RWPE2 (cell line): ENCODE results near the gene C8B.

Experiments
- ATAC-seq: fragments of 200-7000 bp; cut with Tn5 transposase; 3 replicates; pipeline ENCODE4 v1.9.1; 2021; ENCODE audit warnings: low read depth
- DNase-seq: peaks from one replicate; pipeline ENCODE4 v3.0.0-alpha.2; 2020; ENCODE audit warnings: low spot score
- H3K27ac ChIP-seq: fragments of 450-650 bp; 2 replicates; pipeline ENCODE4 v1.5.1; 2017; ENCODE audit warnings: mild to moderate bottlenecking; ENCODE audit not compliant: poor library complexity, severe bottlenecking
- H3K27me3 ChIP-seq: fragments of 250-450 bp; sonication (Bioruptor Pico); 2 replicates; pipeline ENCODE4 v1.5.1; 2021; ENCODE audit warnings: mild to moderate bottlenecking, moderate library complexity; ENCODE audit not compliant: insufficient read depth, poor library complexity, severe bottlenecking
- H3K36me3 ChIP-seq: fragments of 250-450 bp; sonication (Bioruptor Pico); 2 replicates; pipeline ENCODE4 v1.5.1; 2020; ENCODE audit warnings: low read depth, mild to moderate bottlenecking, moderate library complexity
- H3K4me1 ChIP-seq: fragments of 250-450 bp; sonication (Bioruptor Pico); 2 replicates; pipeline ENCODE4 v1.5.1; 2021; ENCODE audit warnings: mild to moderate bottlenecking, moderate library complexity; ENCODE audit not compliant: insufficient read depth, poor library complexity, severe bottlenecking
- H3K4me3 ChIP-seq: fragments of 250-450 bp; sonication (Bioruptor Pico); 2 replicates; pipeline ENCODE4 v1.5.1; 2021; ENCODE audit warnings: mild to moderate bottlenecking, moderate library complexity; ENCODE audit not compliant: severe bottlenecking
- H3K9me3 ChIP-seq: fragments of 250-450 bp; sonication (Bioruptor Pico); 2 replicates; pipeline ENCODE4 v1.5.1; 2021; ENCODE audit warnings: mild to moderate bottlenecking, moderate library complexity; ENCODE audit not compliant: severe bottlenecking
- CTCF ChIP-seq: fragments of 450-650 bp; IDR thresholded peaks from one replicate; pipeline ENCODE4 v1.5.1; 2017; ENCODE audit warnings: mild to moderate bottlenecking, moderate library complexity; ENCODE audit not compliant: poor library complexity, severe bottlenecking

The C8B gene

DNA sequence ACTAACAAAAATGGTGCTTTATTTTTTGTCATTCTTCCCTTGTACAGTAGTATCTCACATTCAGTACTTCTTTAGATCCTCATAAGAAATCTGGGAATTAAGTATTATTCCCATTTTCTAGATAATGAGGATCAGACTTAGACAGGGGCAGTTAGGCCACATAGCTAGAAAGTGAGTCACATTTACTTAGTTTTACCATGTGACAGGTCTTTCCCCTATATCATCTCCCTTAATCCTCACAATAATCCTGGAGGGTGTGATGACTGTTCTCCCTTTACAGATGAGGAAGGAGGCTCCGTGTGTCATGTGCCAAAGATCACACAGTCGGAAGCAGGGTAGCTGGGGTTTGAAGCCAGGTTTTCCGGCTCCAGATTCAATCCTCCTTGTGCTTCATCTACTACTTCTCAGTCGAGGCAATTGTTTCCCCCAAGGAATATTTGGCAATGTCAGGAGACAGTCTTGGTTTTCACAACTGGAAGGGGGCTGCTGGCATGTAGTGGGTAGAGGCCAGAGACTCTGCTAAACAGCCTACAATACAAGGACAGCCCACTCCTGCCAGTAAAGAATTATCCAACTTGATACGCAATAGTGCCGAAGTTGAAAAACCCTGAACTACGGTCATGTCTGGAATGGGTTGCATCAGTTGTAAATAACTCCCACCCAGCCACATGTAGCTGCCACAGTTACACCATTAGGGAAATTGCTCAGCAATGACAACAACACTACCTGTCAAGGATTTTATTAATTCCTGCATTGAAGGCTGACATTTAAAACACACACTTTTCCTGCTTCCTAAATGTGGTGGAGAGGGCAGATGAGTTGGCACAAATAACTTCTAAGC, 54.5 kb downstream of the C8B start:
- Histone ChIP-seq H3K27ac (no peak overlapping the region), H3K4me3 (no peak overlapping the region), H3K9me3 (no peaks in the 10 kb centered on the region), H3K27me3 (no peaks in the 10 kb centered on the region), H3K36me3 (no peaks in the 10 kb centered on the region), H3K4me1 (no peaks in the 10 kb centered on the region)
- DNase-seq (no peak), ATAC-seq (peak; percentile 68)
- TF ChIP-seq CTCF = no peak

DNA sequence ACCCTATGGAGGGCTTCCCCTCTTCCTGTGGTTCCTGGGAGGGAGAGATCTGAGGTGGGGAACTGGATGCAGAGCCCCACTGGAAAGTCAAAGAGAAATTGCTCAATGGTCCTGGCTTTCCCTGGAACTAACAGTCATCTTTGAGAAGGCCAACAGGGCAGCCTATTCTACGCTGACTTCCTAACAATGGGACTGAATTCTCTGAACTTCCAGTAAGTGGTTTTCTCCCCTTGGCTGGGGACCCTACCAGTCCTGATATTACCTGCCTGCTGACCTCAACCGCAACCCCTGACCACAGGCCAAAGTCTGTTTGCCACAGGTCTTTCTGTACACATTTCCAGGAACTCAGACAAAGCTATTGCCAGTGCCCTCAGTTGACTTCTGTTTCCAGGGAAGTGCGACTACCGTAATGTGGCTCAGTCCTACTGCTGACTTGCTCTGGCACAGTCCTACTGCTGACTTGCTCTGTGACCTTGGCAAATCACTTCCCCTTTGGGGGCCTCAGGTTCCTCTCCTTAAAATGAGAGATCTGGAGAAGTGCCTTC, 55.3 kb downstream of the C8B start:
- Histone ChIP-seq H3K4me1 (no peaks in the 10 kb centered on the region), H3K9me3 (no peaks in the 10 kb centered on the region), H3K27ac (no peak overlapping the region), H3K36me3 (no peaks in the 10 kb centered on the region), H3K4me3 (no peak overlapping the region), H3K27me3 (no peaks in the 10 kb centered on the region)
- no peak for ATAC-seq
- TF ChIP-seq CTCF = no peak
- DNase-seq = no peak

DNA sequence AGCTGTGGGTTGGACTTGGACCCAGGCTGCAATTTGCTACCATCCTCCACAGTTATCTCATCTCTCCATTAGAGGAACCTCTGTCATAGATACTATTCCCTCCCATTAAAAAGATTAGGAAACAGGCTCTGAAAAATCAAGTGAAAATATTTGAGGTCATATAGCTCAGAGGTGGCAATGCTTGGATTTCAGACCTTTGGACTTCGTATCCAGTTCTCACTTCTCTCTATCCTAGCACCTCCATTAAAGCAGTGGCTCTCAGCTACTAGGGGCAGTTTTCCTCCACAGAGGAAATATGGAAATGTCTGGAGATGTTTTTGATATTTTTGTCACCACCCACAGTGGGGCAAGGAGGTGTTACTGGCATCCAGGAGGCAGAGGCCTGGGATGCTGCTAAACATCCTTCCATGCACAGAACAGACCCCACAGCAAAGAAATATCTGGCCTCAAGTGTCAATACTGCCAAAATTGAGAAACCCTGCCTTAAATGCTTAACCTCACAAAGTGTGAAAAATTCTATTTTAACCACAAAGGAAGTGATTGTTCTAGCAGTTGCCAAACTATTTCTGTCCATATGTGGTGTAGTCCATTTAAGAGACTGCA, 57.1 kb downstream of the C8B start:
- Histone ChIP-seq H3K9me3 (no peaks in the 10 kb centered on the region), H3K36me3 (no peaks in the 10 kb centered on the region), H3K4me1 (no peaks in the 10 kb centered on the region), H3K27ac (no peak overlapping the region), H3K4me3 (no peak overlapping the region), H3K27me3 (no peaks in the 10 kb centered on the region)
- no peak for TF ChIP-seq CTCF
- DNase-seq (no peak), ATAC-seq (no peak)

DNA sequence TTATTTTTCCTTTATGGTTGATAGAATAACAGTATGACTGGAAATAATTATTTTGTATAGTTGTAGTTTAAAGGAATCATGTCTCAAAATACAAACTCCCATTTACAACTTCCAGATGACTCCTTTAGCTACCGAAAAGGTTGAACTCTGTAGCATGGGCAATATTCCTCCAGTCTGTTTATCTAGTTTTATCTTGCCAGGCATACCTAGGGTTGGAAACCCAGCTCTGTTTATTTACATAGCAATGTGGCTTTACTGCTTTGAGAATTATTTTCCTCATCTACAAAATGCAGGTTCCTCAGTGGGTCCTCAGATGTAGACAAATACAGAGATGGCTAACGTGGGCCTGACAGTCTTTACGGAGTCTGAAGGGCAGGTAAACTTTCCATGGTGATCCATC, 60.1 kb downstream of the C8B start:
- TF ChIP-seq CTCF = no peak
- Histone ChIP-seq H3K27me3 (no peaks in the 10 kb centered on the region), H3K4me1 (no peaks in the 10 kb centered on the region), H3K36me3 (no peaks in the 10 kb centered on the region), H3K4me3 (no peak overlapping the region), H3K27ac (no peak overlapping the region), H3K9me3 (no peaks in the 10 kb centered on the region)
- DNase-seq (no peak), ATAC-seq (no peak)
